ENCODE results near the gene RBM14.
"Not testable (repeated sequence)": the region's sequence is repeated elsewhere in the genome, so short reads cannot be mapped to it uniquely, and the experiment has no call there.

RBM14 gene

DNA sequence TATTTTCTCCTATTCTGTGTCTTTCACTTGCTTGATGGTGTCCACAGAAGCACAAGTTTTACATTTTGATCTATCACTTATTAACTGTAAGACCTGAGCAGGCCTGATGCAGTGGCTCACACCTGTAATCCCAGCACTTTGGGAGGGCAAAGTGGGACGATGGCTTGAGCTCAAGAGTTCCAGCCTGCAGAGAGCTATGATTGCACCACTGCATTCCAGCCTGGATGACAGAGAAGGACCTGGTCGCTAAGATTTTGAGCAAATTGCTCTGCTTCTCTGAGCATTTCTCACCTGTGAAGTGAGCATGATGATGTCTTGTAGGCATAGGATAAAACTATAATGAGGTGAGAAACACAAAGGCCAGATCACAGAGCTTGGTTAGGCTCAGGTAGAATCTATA, 30.3 kb upstream of the RBM14 start:
- Histone ChIP-seq H3K4me1 (ENCODE audit: low read length) (no peaks in the 10 kb centered on the region), H3K36me3 (replicated peaks; ENCODE audit: insufficient read depth, low read length) (no peaks in the 10 kb centered on the region), H3K27me3 (replicated peaks; ENCODE audit: insufficient read depth, low read length) (peaks cover 22% of the 10 kb centered on the region; the same call in 1 of the 2 replicates), H3K9me2 (replicated peaks; ENCODE audit: insufficient read depth, low read length) (no peaks in the 10 kb centered on the region), H3K4me2 (ENCODE audit: low read depth, low read length) (no peak overlapping the region), H2AFZ (ENCODE audit: low read length) (no peak overlapping the region), H3K79me2 (ENCODE audit: low read length) (no peaks in the 10 kb centered on the region), H3K9me3 (replicated peaks; ENCODE audit: insufficient read depth, low read length) (no peaks in the 10 kb centered on the region), H3F3A (ENCODE audit: insufficient read depth, low read length) (no peaks in the 10 kb centered on the region), H3K9ac (ENCODE audit: low read length) (no peak overlapping the region), H3K4me3 (ENCODE audit: low read length) (no peak overlapping the region), H4K20me1 (ENCODE audit: insufficient read depth, low read length) (no peaks in the 10 kb centered on the region), H3K27ac (ENCODE audit: low read length) (no peak overlapping the region)
- no peak for DNase-seq
- TF ChIP-seq, protein P1, sequence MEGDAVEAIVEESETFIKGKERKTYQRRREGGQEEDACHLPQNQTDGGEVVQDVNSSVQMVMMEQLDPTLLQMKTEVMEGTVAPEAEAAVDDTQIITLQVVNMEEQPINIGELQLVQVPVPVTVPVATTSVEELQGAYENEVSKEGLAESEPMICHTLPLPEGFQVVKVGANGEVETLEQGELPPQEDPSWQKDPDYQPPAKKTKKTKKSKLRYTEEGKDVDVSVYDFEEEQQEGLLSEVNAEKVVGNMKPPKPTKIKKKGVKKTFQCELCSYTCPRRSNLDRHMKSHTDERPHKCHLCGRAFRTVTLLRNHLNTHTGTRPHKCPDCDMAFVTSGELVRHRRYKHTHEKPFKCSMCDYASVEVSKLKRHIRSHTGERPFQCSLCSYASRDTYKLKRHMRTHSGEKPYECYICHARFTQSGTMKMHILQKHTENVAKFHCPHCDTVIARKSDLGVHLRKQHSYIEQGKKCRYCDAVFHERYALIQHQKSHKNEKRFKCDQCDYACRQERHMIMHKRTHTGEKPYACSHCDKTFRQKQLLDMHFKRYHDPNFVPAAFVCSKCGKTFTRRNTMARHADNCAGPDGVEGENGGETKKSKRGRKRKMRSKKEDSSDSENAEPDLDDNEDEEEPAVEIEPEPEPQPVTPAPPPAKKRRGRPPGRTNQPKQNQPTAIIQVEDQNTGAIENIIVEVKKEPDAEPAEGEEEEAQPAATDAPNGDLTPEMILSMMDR (IDR thresholded peaks at IDR 0.05; ENCODE audit: low read length): no peak
- TF ChIP-seq EZH2phosphoT487 (IDR thresholded peaks at IDR 0.05; ENCODE audit: low read length): no peak
- no peak for TF ChIP-seq EZH2 (optimal IDR thresholded peaks at IDR 0.05; ENCODE audit: low read depth, low read length)

DNA sequence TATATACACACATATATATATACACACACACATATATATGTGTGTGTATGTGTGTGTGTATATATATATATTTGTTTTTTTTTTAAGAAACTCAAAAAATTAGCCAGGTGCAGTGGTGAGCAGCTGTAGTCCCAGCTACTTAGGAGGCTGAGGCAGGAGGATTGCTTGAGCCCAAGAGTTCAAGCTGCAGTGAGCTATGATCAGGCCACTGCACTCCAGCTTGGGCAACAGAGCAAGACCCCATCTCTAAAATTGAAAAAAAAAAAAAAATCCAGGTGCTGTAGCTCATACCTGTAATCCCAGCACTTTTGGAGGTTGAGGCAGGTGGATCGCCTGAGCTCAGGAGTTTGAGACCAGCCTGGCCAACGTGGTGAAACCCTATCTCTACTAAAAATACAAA, 27.1 kb upstream of the RBM14 start:
- H3K4me2 ChIP-seq (ENCODE audit: low read depth, low read length); H3K4me1 ChIP-seq (ENCODE audit: low read length); H3K4me3 ChIP-seq (ENCODE audit: low read length); H4K20me1 ChIP-seq (ENCODE audit: insufficient read depth, low read length); DNase-seq; H3K36me3 ChIP-seq (replicated peaks; ENCODE audit: insufficient read depth, low read length); H3K9me3 ChIP-seq (replicated peaks; ENCODE audit: insufficient read depth, low read length); H3K9me2 ChIP-seq (replicated peaks; ENCODE audit: insufficient read depth, low read length); H3K9ac ChIP-seq (ENCODE audit: low read length); H3F3A ChIP-seq (ENCODE audit: insufficient read depth, low read length); H3K79me2 ChIP-seq (ENCODE audit: low read length); H3K27ac ChIP-seq (ENCODE audit: low read length); H2AFZ ChIP-seq (ENCODE audit: low read length): not testable (repeated sequence)
- H3K27me3 ChIP-seq (replicated peaks; ENCODE audit: insufficient read depth, low read length): peaks cover 15% of the 10 kb centered on the region; the same call in 1 of the 2 replicates

DNA sequence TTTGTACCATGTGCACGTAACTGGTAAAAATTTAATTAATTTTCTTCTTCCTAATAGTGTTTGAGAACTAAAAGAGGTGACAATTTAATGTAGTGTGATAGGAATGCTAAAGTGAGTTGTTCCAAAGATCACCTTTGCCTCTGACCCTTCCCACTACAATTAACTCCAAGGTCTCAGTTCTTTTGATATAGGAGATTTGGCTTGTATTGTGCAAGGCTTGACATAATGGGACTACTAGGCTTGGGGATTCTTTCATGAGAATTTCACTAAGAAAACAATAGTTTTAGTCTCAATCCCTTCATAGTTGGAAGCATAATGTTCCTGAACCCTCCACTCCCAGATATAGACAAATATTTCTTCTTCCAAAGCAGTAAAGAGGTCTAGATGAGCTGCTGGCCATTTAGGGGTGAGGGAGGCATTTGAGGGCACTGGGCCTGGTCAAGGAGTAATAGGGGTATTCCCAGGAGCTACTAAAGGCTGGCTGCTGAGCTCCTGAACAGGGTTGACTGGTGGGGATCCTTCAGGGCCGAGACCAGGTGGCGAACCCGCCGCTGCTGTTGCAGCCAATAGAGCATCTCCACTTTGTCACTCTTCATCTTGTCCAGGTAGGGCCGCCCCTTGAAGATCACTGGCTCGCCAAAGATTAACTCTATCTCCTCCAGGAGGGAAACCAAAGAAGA, 26.3 kb upstream of the RBM14 start:
- no peaks in the 10 kb centered on the region for H3F3A ChIP-seq (ENCODE audit: insufficient read depth, low read length)
- DNase-seq: no peak
- no peak for TF ChIP-seq EZH2 (optimal IDR thresholded peaks at IDR 0.05; ENCODE audit: low read depth, low read length)
- TF ChIP-seq, protein P1 (IDR thresholded peaks at IDR 0.05; ENCODE audit: low read length): no peak
- no peak for TF ChIP-seq EZH2phosphoT487 (IDR thresholded peaks at IDR 0.05; ENCODE audit: low read length)
- H3K27ac ChIP-seq (ENCODE audit: low read length): no peak overlapping the region
- H3K9ac ChIP-seq (ENCODE audit: low read length): no peak overlapping the region
- no peaks in the 10 kb centered on the region for H3K36me3 ChIP-seq (replicated peaks; ENCODE audit: insufficient read depth, low read length)
- no peak overlapping the region for H3K4me2 ChIP-seq (ENCODE audit: low read depth, low read length)
- H3K79me2 ChIP-seq (ENCODE audit: low read length): peaks cover 8% of the 10 kb centered on the region; the same call in 1 of the 2 replicates
- peaks cover 3% of the 10 kb centered on the region; the same call in 1 of the 2 replicates for H3K4me1 ChIP-seq (ENCODE audit: low read length)
- no peak overlapping the region for H3K4me3 ChIP-seq (ENCODE audit: low read length)
- H4K20me1 ChIP-seq (ENCODE audit: insufficient read depth, low read length): no peaks in the 10 kb centered on the region
- no peaks in the 10 kb centered on the region for H3K9me2 ChIP-seq (replicated peaks; ENCODE audit: insufficient read depth, low read length)
- H3K9me3 ChIP-seq (replicated peaks; ENCODE audit: insufficient read depth, low read length): no peaks in the 10 kb centered on the region
- peaks cover 15% of the 10 kb centered on the region; the same call in 1 of the 2 replicates for H3K27me3 ChIP-seq (replicated peaks; ENCODE audit: insufficient read depth, low read length)
- no peak overlapping the region for H2AFZ ChIP-seq (ENCODE audit: low read length)

DNA sequence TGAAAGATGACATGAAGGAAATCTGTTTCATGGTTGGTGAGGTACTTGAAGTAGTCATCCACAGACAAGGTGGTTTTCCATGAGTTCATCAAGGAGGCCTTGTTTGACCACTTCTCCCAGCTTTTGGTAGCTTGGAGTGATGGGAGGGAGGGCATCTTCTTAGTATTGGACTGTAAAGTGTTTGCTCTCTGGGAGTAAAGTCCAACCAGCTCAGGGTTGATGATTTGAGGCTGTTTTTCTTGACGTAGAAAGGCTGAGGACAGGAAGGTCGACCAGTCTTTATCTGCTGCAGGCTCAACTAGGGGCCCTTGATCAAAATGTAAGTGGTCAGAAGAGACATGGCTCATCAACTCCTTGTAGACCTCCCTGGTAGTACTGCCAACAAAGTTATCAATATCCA, 25.3 kb upstream of the RBM14 start:
- Histone ChIP-seq H3F3A (ENCODE audit: insufficient read depth, low read length) (no peaks in the 10 kb centered on the region), H2AFZ (ENCODE audit: low read length) (no peak overlapping the region), H3K79me2 (ENCODE audit: low read length) (peaks cover 8% of the 10 kb centered on the region; the same call in 1 of the 2 replicates), H3K4me2 (ENCODE audit: low read depth, low read length) (no peak overlapping the region), H3K9me2 (replicated peaks; ENCODE audit: insufficient read depth, low read length) (no peaks in the 10 kb centered on the region), H3K9me3 (replicated peaks; ENCODE audit: insufficient read depth, low read length) (no peaks in the 10 kb centered on the region), H3K36me3 (replicated peaks; ENCODE audit: insufficient read depth, low read length) (no peaks in the 10 kb centered on the region), H4K20me1 (ENCODE audit: insufficient read depth, low read length) (no peaks in the 10 kb centered on the region), H3K9ac (ENCODE audit: low read length) (no peak overlapping the region), H3K27me3 (replicated peaks; ENCODE audit: insufficient read depth, low read length) (peaks cover 15% of the 10 kb centered on the region; the same call in 1 of the 2 replicates), H3K27ac (ENCODE audit: low read length) (no peak overlapping the region), H3K4me1 (ENCODE audit: low read length) (peaks cover 3% of the 10 kb centered on the region; the same call in 1 of the 2 replicates), H3K4me3 (ENCODE audit: low read length) (no peak overlapping the region)
- TF ChIP-seq EZH2phosphoT487 (IDR thresholded peaks at IDR 0.05; ENCODE audit: low read length) (no peak), EZH2 (optimal IDR thresholded peaks at IDR 0.05; ENCODE audit: low read depth, low read length) (no peak)
- TF ChIP-seq, protein P1 (IDR thresholded peaks at IDR 0.05; ENCODE audit: low read length): no peak
- DNase-seq: no peak
